Measurements from ENCODE around the gene SLC13A5. TPM values are rescaled to one million over a fixed set of nuclear protein-coding genes. Genes with fewer than 3 reads are reported as not detected.

Gene SLC13A5
- polyA plus RNA-seq, 3 donors = not detected

- H2AFZ ChIP-seq (ENCODE audit: insufficient read depth, low read depth, low read length, poor library complexity, severe bottlenecking) = no peak overlapping the region
- H3K4me1 Mint-ChIP-seq = peaks cover 6% of the 10 kb centered on the region
- no peaks in the 10 kb centered on the region for H3K9me3 Mint-ChIP-seq
- H3K36me3 ChIP-seq (replicated peaks in 1 of 2; ENCODE audit: control insufficient read depth in 1 of 2, insufficient read depth in 2 of 2, low read length in 2 of 2) = no peaks in the 10 kb centered on the region
- no peak overlapping the region for H3K4me3 Mint-ChIP-seq
- H3K4me3 ChIP-seq (replicated peaks in 1 of 3; ENCODE audit: low read depth in 2 of 3, low read length in 3 of 3) = no peak overlapping the region
- TF ChIP-seq CTCF (IDR thresholded peaks at IDR 0.05) = no peak
- no peaks in the 10 kb centered on the region for H3K4me1 ChIP-seq (ENCODE audit: control insufficient read depth in 1 of 2, insufficient read depth in 2 of 2, low read length in 2 of 2)
- peak overlapping the region in 1 of 7 donors; percentile 72 for H3K27ac Mint-ChIP-seq
- H4K20me1 ChIP-seq (ENCODE audit: insufficient read depth, low read length) = no peaks in the 10 kb centered on the region
- H3K79me2 ChIP-seq (ENCODE audit: insufficient read depth, low read length) = no peaks in the 10 kb centered on the region
- peaks cover 0 to 3% of the 10 kb centered on the region in 2 donors for H3K27me3 ChIP-seq (ENCODE audit: control insufficient read depth in 2 of 2, insufficient read depth in 2 of 2, low read length in 2 of 2)
- peaks cover 5 to 16% (median 12%) of the 10 kb centered on the region in 3 donors for H3K27me3 Mint-ChIP-seq (ENCODE audit: low read depth in 3 of 3)
- no peaks in the 10 kb centered on the region for H3K36me3 Mint-ChIP-seq
- no peak overlapping the region for H3K27ac ChIP-seq (ENCODE audit: low read depth in 1 of 2, low read length in 2 of 2)
- no peak overlapping the region for H3K9ac ChIP-seq (ENCODE audit: insufficient read depth, low read length, poor library complexity, severe bottlenecking)
- no peak for DNase-seq
- H3K4me2 ChIP-seq (replicated peaks; ENCODE audit: extremely low read depth, low read length, poor library complexity, severe bottlenecking) = no peak overlapping the region
- 86% methylated on average over 8 of the region's 8 CpGs for WGBS (ENCODE audit: insufficient coverage)
- no peaks in the 10 kb centered on the region for H3K9me3 ChIP-seq (replicated peaks in 1 of 2; ENCODE audit: control insufficient read depth in 1 of 2, insufficient read depth in 1 of 2, low read length in 2 of 2)
- intact Hi-C loops (cut with micrococcal nuclease) = no loop called here
These were observed 12.2 kb downstream of the SLC13A5 start for GRCh38 chr17:6700948-6701307.

- H3K4me3 Mint-ChIP-seq = no peak overlapping the region
- H3K4me1 Mint-ChIP-seq = peaks cover 6% of the 10 kb centered on the region
- no peak overlapping the region for H3K27ac ChIP-seq (ENCODE audit: low read depth in 1 of 2, low read length in 2 of 2)
- H3K4me2 ChIP-seq (replicated peaks; ENCODE audit: extremely low read depth, low read length, poor library complexity, severe bottlenecking) = no peak overlapping the region
- TF ChIP-seq CTCF (IDR thresholded peaks at IDR 0.05) = no peak
- H3K9ac ChIP-seq (ENCODE audit: insufficient read depth, low read length, poor library complexity, severe bottlenecking) = no peak overlapping the region
- no peak for DNase-seq
- no peaks in the 10 kb centered on the region for H4K20me1 ChIP-seq (ENCODE audit: insufficient read depth, low read length)
- 89% methylated on average over 14 of the region's 16 CpGs for WGBS (ENCODE audit: insufficient coverage)
- no peaks in the 10 kb centered on the region for H3K4me1 ChIP-seq (ENCODE audit: control insufficient read depth in 1 of 2, insufficient read depth in 2 of 2, low read length in 2 of 2)
- H3K9me3 ChIP-seq (replicated peaks in 1 of 2; ENCODE audit: control insufficient read depth in 1 of 2, insufficient read depth in 1 of 2, low read length in 2 of 2) = no peaks in the 10 kb centered on the region
- H3K36me3 Mint-ChIP-seq = no peaks in the 10 kb centered on the region
- peaks cover 0 to 3% of the 10 kb centered on the region in 2 donors for H3K27me3 ChIP-seq (ENCODE audit: control insufficient read depth in 2 of 2, insufficient read depth in 2 of 2, low read length in 2 of 2)
- no peak overlapping the region for H2AFZ ChIP-seq (ENCODE audit: insufficient read depth, low read depth, low read length, poor library complexity, severe bottlenecking)
- no peak overlapping the region for H3K27ac Mint-ChIP-seq
- no peaks in the 10 kb centered on the region for H3K9me3 Mint-ChIP-seq
- intact Hi-C loops (cut with micrococcal nuclease) = no loop called here
- no peaks in the 10 kb centered on the region for H3K79me2 ChIP-seq (ENCODE audit: insufficient read depth, low read length)
- no peaks in the 10 kb centered on the region for H3K36me3 ChIP-seq (replicated peaks in 1 of 2; ENCODE audit: control insufficient read depth in 1 of 2, insufficient read depth in 2 of 2, low read length in 2 of 2)
- no peak overlapping the region for H3K4me3 ChIP-seq (replicated peaks in 1 of 3; ENCODE audit: low read depth in 2 of 3, low read length in 3 of 3)
- H3K27me3 Mint-ChIP-seq (ENCODE audit: low read depth in 3 of 3) = peaks cover 7 to 20% (median 14%) of the 10 kb centered on the region in 3 donors
These were observed 12.9 kb downstream of the SLC13A5 start for GRCh38 chr17:6699997-6700947.
